Measurements from ENCODE around the gene UPP1.

Gene UPP1

GRCh38 chr7:48087349-48087748 lies 1.7 kb upstream of the UPP1 start:
- Histone ChIP-seq H3K4me1 (ENCODE audit: control insufficient read depth in 1 of 2, insufficient read depth in 1 of 2, low read depth in 1 of 2, low read length in 1 of 2) (peaks cover 39 to 48% of the 10 kb centered on the region in 2 experiments), H3K27me3 (no peaks in the 10 kb centered on the region), H3K9me3 (no peaks in the 10 kb centered on the region), H3K27ac (no peak overlapping the region), H3K36me3 (peaks cover 10% of the 10 kb centered on the region), H3K4me3 (ENCODE audit: low read depth in 1 of 2, low read length in 1 of 2) (peak overlapping the region in 1 of 2 experiments; percentile 5)
- no peak for TF ChIP-seq CTCF (IDR thresholded peaks at IDR 0.05)

DNA sequence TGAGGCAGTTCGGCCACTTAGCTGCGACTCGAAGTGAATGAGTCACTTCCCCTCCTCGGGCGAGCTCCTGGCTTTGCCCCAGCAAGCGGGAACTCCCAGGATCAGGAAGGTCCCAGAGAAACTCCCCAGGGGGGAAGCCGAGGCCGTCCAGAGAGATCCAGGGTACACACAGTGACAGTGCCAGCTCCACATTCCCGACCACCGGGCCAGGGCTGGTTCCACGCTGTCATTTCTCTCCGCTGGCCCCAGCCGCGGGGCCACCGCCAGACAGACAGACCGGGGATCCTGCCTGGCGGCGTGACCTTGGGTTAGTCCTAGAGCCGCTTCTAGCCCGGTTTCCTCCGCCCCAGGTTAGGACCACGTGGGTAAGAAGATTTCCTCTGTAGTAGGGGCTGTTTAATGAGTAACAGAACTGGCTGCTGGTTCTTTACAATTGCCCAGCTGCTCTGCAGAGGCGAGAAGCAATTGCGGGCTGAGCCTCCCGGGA lies 463 bp upstream of the UPP1 start:
- no peaks in the 10 kb centered on the region for H3K9me3 ChIP-seq
- no peaks in the 10 kb centered on the region for H3K27me3 ChIP-seq
- peak overlapping the region; percentile 90 to 94 for H3K4me3 ChIP-seq (ENCODE audit: low read depth in 1 of 2, low read length in 1 of 2)
- H3K4me1 ChIP-seq (ENCODE audit: control insufficient read depth in 1 of 2, insufficient read depth in 1 of 2, low read depth in 1 of 2, low read length in 1 of 2) = peaks cover 39 to 48% of the 10 kb centered on the region in 2 experiments
- H3K36me3 ChIP-seq = peaks cover 23% of the 10 kb centered on the region
- H3K27ac ChIP-seq = peak overlapping the region; percentile 94
- no peak for TF ChIP-seq CTCF (IDR thresholded peaks at IDR 0.05)

GRCh38 chr7:48090095-48090805 lies 1.2 kb downstream of the UPP1 start:
- Histone ChIP-seq H3K4me3 (ENCODE audit: low read depth in 1 of 2, low read length in 1 of 2) (peak overlapping the region; percentile 90 to 94), H3K27ac (peak overlapping the region; percentile 94), H3K4me1 (ENCODE audit: control insufficient read depth in 1 of 2, insufficient read depth in 1 of 2, low read depth in 1 of 2, low read length in 1 of 2) (peaks cover 49 to 59% of the 10 kb centered on the region in 2 experiments), H3K27me3 (no peaks in the 10 kb centered on the region), H3K9me3 (no peaks in the 10 kb centered on the region), H3K36me3 (peaks cover 36% of the 10 kb centered on the region)
- TF ChIP-seq CTCF (IDR thresholded peaks at IDR 0.05) = no peak

- H3K4me3 ChIP-seq (ENCODE audit: low read depth in 1 of 2, low read length in 1 of 2) = peak overlapping the region in 1 of 2 experiments; percentile 22
- no peak for TF ChIP-seq CTCF (IDR thresholded peaks at IDR 0.05)
- no peaks in the 10 kb centered on the region for H3K9me3 ChIP-seq
- no peaks in the 10 kb centered on the region for H3K27me3 ChIP-seq
- H3K4me1 ChIP-seq (ENCODE audit: control insufficient read depth in 1 of 2, insufficient read depth in 1 of 2, low read depth in 1 of 2, low read length in 1 of 2) = peaks cover 64 to 73% of the 10 kb centered on the region in 2 experiments
- peaks cover 36% of the 10 kb centered on the region for H3K36me3 ChIP-seq
- no peak overlapping the region for H3K27ac ChIP-seq
These were observed 2.7 kb downstream of the UPP1 start for GRCh38 chr7:48091506-48092433.

DNA sequence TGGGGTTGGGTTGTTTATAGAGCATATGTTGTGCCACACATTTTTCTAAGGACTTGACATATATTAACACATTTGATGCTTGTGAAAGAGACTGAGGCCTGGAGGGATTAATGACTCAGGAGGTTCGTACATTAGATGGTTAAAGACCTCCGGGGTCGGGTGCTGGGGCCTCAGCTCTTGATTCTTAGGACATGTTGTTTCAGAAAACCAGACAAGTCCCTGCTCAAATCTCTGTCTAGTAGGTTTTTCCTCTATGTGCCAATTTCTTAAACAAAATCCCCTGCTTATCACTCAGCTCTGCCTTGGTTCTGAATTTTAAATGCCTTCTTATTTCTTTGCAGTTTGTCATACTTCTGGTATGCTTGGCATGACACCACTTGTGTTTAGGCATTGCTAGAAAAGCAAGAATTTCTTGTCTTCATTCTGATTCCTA lies 5.8 kb downstream of the UPP1 start:
- H3K4me3 ChIP-seq (ENCODE audit: low read depth in 1 of 2, low read length in 1 of 2) = peak overlapping the region; percentile 29 to 33
- no peaks in the 10 kb centered on the region for H3K27me3 ChIP-seq
- TF ChIP-seq CTCF (IDR thresholded peaks at IDR 0.05) = no peak
- H3K4me1 ChIP-seq (ENCODE audit: control insufficient read depth in 1 of 2, insufficient read depth in 1 of 2, low read depth in 1 of 2, low read length in 1 of 2) = peaks cover 72 to 82% of the 10 kb centered on the region in 2 experiments
- H3K9me3 ChIP-seq = no peaks in the 10 kb centered on the region
- H3K27ac ChIP-seq = peak overlapping the region; percentile 88
- H3K36me3 ChIP-seq = peaks cover 50% of the 10 kb centered on the region

Measured in neutrophil (primary cell).